HL-60 (cell line): ENCODE results near the gene ADAM12.

Experiments
- CTCF ChIP-seq: IDR thresholded peaks from one replicate; pipeline ENCODE4 v1.5.1; 2011; ENCODE audit warnings: low read length, control low read depth, inconsistent platforms; ENCODE audit not compliant: insufficient read depth
- GABPA ChIP-seq: IDR thresholded peaks from 2 replicates; pipeline ENCODE4 v1.6.1; 2012; ENCODE audit warnings: low read depth
- POLR2AphosphoS5 ChIP-seq: IDR thresholded peaks from 2 replicates; pipeline ENCODE4 v1.6.1; 2012; ENCODE audit warnings: low read depth
- SPI1 ChIP-seq: IDR thresholded peaks from 2 replicates; pipeline ENCODE4 v1.6.1; 2012; ENCODE audit warnings: low read depth, mild to moderate bottlenecking, borderline replicate concordance
- TF ChIP-seq, protein P1 (sequence below): IDR thresholded peaks from 2 replicates; pipeline ENCODE4 v1.6.1; 2012; ENCODE audit warnings: low read depth; ENCODE audit not compliant: insufficient replicate concordance

DNA sequence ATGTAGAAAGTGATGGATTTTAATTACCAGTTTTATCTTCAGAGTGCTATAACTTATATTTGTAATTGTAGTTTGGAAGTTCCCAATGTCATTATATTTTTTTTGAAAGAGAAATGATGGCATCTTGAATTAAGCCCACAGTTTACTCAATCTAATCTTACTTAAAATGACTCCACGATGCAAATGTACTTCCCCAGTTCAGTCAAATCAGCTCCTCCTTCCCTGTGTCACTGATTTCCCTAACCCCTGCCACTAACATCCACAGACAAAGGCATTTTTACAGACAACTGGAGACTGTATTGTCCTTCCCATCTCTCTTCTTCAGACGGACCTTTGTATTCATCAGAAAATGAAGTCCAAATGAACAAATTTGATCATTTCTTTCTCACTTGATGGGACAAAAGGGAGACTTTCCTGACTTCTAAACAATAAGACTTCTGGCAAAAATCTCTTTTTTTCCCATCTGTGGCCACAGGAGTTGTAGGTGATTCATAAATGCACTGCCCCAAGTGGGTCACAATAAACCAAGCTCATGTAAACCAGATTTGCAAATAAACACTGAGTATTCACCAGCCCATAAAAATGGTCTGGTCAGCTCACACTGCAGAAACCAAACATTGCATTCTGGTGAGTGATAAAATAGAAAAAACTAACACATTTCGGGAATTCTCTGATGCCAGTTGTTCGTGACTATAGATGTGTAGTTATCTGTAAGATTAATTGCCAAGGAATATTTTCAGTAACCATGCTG lies 329.0 kb downstream of the ADAM12 start:
- TF ChIP-seq CTCF (no peak), POLR2AphosphoS5 (no peak), GABPA (no peak), SPI1 (no peak)
- TF ChIP-seq, protein P1, sequence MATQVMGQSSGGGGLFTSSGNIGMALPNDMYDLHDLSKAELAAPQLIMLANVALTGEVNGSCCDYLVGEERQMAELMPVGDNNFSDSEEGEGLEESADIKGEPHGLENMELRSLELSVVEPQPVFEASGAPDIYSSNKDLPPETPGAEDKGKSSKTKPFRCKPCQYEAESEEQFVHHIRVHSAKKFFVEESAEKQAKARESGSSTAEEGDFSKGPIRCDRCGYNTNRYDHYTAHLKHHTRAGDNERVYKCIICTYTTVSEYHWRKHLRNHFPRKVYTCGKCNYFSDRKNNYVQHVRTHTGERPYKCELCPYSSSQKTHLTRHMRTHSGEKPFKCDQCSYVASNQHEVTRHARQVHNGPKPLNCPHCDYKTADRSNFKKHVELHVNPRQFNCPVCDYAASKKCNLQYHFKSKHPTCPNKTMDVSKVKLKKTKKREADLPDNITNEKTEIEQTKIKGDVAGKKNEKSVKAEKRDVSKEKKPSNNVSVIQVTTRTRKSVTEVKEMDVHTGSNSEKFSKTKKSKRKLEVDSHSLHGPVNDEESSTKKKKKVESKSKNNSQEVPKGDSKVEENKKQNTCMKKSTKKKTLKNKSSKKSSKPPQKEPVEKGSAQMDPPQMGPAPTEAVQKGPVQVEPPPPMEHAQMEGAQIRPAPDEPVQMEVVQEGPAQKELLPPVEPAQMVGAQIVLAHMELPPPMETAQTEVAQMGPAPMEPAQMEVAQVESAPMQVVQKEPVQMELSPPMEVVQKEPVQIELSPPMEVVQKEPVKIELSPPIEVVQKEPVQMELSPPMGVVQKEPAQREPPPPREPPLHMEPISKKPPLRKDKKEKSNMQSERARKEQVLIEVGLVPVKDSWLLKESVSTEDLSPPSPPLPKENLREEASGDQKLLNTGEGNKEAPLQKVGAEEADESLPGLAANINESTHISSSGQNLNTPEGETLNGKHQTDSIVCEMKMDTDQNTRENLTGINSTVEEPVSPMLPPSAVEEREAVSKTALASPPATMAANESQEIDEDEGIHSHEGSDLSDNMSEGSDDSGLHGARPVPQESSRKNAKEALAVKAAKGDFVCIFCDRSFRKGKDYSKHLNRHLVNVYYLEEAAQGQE, result no peak
